ENCODE data around the gene PERP. TPM values are rescaled to one million over a fixed set of nuclear protein-coding genes. Genes with fewer than 3 reads are reported as not detected.
"Not testable (repeated sequence)": the region's sequence is repeated elsewhere in the genome, so short reads cannot be mapped to it uniquely, and the experiment has no call there.

PERP gene
- total RNA-seq, 2 donors from 2014 or later: 85.4 to 120 TPM

DNA sequence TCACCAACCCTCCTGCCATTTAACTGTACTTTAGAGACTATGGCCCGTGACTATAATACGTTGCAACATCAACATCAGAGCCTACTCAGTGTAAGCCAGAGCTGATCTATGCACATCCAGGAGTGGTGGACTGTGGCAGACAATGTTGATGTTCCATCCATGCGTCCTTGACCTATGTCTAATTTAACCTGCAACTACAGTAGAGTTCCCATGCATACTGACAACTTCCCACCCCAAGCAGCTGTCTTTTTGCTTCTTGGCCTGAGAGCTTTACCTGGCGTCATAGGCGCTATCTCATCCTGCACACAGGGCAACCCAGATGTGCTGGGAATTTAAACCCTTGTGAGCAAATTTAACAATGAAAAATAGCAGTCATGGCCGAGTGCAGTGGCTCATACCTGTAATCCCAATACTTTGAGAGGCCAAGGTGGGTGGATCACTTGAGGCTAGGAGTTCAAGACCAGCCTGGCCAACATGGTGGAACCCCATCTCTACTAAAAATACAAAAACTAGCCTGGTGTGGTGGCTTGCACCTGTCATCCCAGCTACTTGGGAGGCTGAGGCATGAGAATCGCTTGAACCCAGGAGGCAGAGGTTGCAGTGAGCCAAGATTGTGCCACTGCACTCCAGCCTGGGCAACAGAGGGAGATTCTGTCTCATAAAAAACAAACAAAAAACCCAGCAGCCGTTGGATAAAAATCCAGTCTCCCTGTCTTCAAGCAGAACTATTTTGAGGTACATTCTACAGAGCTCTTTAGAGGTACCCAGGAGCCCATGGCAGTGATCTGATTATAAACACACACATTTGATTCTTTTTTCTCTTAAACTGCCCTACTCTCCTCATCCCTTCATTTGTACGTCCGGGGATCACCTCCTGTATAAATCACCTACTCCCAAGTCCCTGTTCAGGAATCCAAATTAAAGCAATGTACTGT is 22.0 kb downstream of the PERP start:
- WGBS, 2 experiments (ENCODE audit: insufficient coverage in 1 of 2, insufficient read length in 1 of 2): 86 to 90% methylated on average over 6 to 10 of the region's 10 CpGs
- H3K27ac ChIP-seq (ENCODE audit: low read depth, low read length): no peak overlapping the region
- Mint-ChIP-seq H3K4me1 (peaks cover 50% of the 10 kb centered on the region), H3K27me3 (ENCODE audit: insufficient read depth) (no peaks in the 10 kb centered on the region), H3K4me3 (no peak overlapping the region), H3K27ac (no peak overlapping the region), H3K9me3 (peaks cover 11% of the 10 kb centered on the region), H3K36me3 (ENCODE audit: low read depth) (peaks cover 9% of the 10 kb centered on the region)
- peaks cover 26% of the 10 kb centered on the region for H3K4me1 ChIP-seq (ENCODE audit: control insufficient read depth, insufficient read depth, low read length)
- H3K4me3 ChIP-seq (ENCODE audit: low read length): peak overlapping the region; percentile 4
- H3K36me3 ChIP-seq (ENCODE audit: control insufficient read depth, insufficient read depth, low read length): peaks cover 12% of the 10 kb centered on the region
- H3K9ac ChIP-seq (ENCODE audit: extremely low read depth, low read length, poor library complexity, severe bottlenecking): no peak overlapping the region
- H3K27me3 ChIP-seq (ENCODE audit: control insufficient read depth, insufficient read depth, low read length, poor library complexity, severe bottlenecking): no peaks in the 10 kb centered on the region
- TF ChIP-seq, protein P1, sequence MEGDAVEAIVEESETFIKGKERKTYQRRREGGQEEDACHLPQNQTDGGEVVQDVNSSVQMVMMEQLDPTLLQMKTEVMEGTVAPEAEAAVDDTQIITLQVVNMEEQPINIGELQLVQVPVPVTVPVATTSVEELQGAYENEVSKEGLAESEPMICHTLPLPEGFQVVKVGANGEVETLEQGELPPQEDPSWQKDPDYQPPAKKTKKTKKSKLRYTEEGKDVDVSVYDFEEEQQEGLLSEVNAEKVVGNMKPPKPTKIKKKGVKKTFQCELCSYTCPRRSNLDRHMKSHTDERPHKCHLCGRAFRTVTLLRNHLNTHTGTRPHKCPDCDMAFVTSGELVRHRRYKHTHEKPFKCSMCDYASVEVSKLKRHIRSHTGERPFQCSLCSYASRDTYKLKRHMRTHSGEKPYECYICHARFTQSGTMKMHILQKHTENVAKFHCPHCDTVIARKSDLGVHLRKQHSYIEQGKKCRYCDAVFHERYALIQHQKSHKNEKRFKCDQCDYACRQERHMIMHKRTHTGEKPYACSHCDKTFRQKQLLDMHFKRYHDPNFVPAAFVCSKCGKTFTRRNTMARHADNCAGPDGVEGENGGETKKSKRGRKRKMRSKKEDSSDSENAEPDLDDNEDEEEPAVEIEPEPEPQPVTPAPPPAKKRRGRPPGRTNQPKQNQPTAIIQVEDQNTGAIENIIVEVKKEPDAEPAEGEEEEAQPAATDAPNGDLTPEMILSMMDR (conservative IDR thresholded peaks at IDR 0.05): no peak
- no peak for DNase-seq
- peaks cover 14% of the 10 kb centered on the region for H3K9me3 ChIP-seq (ENCODE audit: control insufficient read depth, low read length)

DNA sequence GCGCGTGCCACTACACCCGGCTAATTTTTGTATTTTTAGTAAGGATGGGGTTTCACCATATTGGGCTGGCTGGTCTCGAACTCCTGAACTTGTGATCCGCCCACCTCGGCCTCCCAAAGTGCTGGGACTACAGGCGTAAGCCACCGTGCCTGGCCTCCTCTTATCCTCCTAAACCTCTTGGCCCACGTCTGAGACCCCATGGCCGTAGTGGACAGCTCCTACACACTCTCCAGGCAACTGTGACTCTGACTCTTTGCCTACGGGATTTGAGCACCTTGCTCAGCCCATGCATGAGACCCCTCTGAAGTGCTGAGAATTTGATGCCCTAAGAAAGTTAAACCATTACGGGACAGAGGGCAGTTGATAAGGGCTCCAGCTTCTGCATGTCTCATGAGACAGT is 25.0 kb downstream of the PERP start:
- Mint-ChIP-seq H3K27ac (no peak overlapping the region), H3K4me3 (no peak overlapping the region), H3K27me3 (ENCODE audit: insufficient read depth) (no peaks in the 10 kb centered on the region), H3K9me3 (peaks cover 19% of the 10 kb centered on the region), H3K4me1 (peaks cover 23% of the 10 kb centered on the region), H3K36me3 (ENCODE audit: low read depth) (peaks cover 2% of the 10 kb centered on the region)
- H3K27ac ChIP-seq (ENCODE audit: low read depth, low read length): no peak overlapping the region
- H3K9ac ChIP-seq (ENCODE audit: extremely low read depth, low read length, poor library complexity, severe bottlenecking): no peak overlapping the region
- H3K9me3 ChIP-seq (ENCODE audit: control insufficient read depth, low read length): peaks cover 23% of the 10 kb centered on the region
- 96 to 98% methylated on average over 7 to 12 of the region's 12 CpGs for WGBS, 2 experiments (ENCODE audit: insufficient coverage in 1 of 2, insufficient read length in 1 of 2)
- H3K27me3 ChIP-seq (ENCODE audit: control insufficient read depth, insufficient read depth, low read length, poor library complexity, severe bottlenecking): no peaks in the 10 kb centered on the region
- no peaks in the 10 kb centered on the region for H3K36me3 ChIP-seq (ENCODE audit: control insufficient read depth, insufficient read depth, low read length)
- peaks cover 4% of the 10 kb centered on the region for H3K4me1 ChIP-seq (ENCODE audit: control insufficient read depth, insufficient read depth, low read length)
- TF ChIP-seq, protein P1 (conservative IDR thresholded peaks at IDR 0.05): no peak
- H3K4me3 ChIP-seq (ENCODE audit: low read length): no peak overlapping the region
- no peak for DNase-seq

DNA sequence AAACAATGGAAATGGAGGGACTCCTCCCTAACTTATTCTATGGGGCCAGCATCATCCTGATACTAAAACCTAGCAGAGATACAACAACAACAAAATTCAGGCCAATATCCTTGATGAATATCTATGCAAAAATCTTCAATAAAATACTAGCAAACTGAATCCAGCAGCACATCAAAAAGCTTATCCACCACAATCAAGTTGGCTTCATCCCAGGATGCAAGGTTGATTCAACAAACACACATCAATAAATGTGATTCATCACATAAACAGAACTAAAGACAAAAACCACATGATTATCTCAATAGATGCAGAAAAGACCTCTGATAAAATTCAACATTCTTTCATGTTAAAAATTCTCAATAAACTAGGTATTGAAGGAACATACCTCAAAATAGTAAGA is 27.7 kb downstream of the PERP start:
- H3K4me1 Mint-ChIP-seq; H3K4me1 ChIP-seq (ENCODE audit: control insufficient read depth, insufficient read depth, low read length); H3K36me3 Mint-ChIP-seq (ENCODE audit: low read depth); H3K27me3 ChIP-seq (ENCODE audit: control insufficient read depth, insufficient read depth, low read length, poor library complexity, severe bottlenecking); H3K27ac Mint-ChIP-seq; H3K27ac ChIP-seq (ENCODE audit: low read depth, low read length); DNase-seq; H3K4me3 ChIP-seq (ENCODE audit: low read length); H3K27me3 Mint-ChIP-seq (ENCODE audit: insufficient read depth); H3K36me3 ChIP-seq (ENCODE audit: control insufficient read depth, insufficient read depth, low read length); H3K4me3 Mint-ChIP-seq; H3K9ac ChIP-seq (ENCODE audit: extremely low read depth, low read length, poor library complexity, severe bottlenecking): not testable (repeated sequence)
- H3K9me3 Mint-ChIP-seq: peaks cover 42% of the 10 kb centered on the region
- peaks cover 28% of the 10 kb centered on the region for H3K9me3 ChIP-seq (ENCODE audit: control insufficient read depth, low read length)

All from endodermal cell (in vitro differentiated cells).